BE2C (cell line): ENCODE measurements around the gene GCNT1.

ENCODE experiments used
- DNase-seq: peaks from one replicate; pipeline ENCODE4 v3.0.0-alpha.2; 2020
- H3K27me3 ChIP-seq: fragments of 250-450 bp; sonication (Bioruptor Pico); 2 replicates; pipeline ENCODE4 v1.5.1; 2020; ENCODE audit warnings: mild to moderate bottlenecking
- H3K36me3 ChIP-seq: fragments of 250-450 bp; sonication (Bioruptor Pico); 2 replicates; pipeline ENCODE4 v1.5.1; 2020; ENCODE audit warnings: mild to moderate bottlenecking
- H3K4me1 ChIP-seq: fragments of 250-450 bp; sonication (Bioruptor Pico); 2 replicates; pipeline ENCODE4 v1.5.1; 2020
- H3K4me3 ChIP-seq: 2 replicates; pipeline ENCODE4 v1.5.1; 2011; ENCODE audit warnings: low read depth, low read length
- H3K9me3 ChIP-seq: fragments of 250-450 bp; sonication (Bioruptor Pico); 2 replicates; pipeline ENCODE4 v1.5.1; 2020
- CTCF ChIP-seq: IDR thresholded peaks from 2 replicates; pipeline ENCODE4 v1.5.1; 2012; ENCODE audit warnings: mild to moderate bottlenecking, low read depth, low read length

The GCNT1 gene

GRCh38 chr9:76441551-76442322 lies 17.2 kb upstream of the GCNT1 start:
- no peaks in the 10 kb centered on the region for H3K9me3 ChIP-seq
- TF ChIP-seq CTCF, result no peak
- no peak overlapping the region for H3K4me3 ChIP-seq
- no peak for DNase-seq
- H3K27me3 ChIP-seq, result no peaks in the 10 kb centered on the region
- H3K36me3 ChIP-seq, result no peaks in the 10 kb centered on the region
- H3K4me1 ChIP-seq, result peaks cover 6% of the 10 kb centered on the region

- DNase-seq, result no peak
- Histone ChIP-seq H3K4me3 (no peak overlapping the region), H3K4me1 (peaks cover 9% of the 10 kb centered on the region), H3K9me3 (no peaks in the 10 kb centered on the region), H3K36me3 (no peaks in the 10 kb centered on the region), H3K27me3 (no peaks in the 10 kb centered on the region)
- TF ChIP-seq CTCF, result no peak
These were observed 15.1 kb upstream of the GCNT1 start for GRCh38 chr9:76443887-76444286.

- Histone ChIP-seq H3K4me3 (no peak overlapping the region), H3K9me3 (no peaks in the 10 kb centered on the region), H3K4me1 (peaks cover 9% of the 10 kb centered on the region), H3K36me3 (no peaks in the 10 kb centered on the region), H3K27me3 (no peaks in the 10 kb centered on the region)
- TF ChIP-seq CTCF, result no peak
- DNase-seq, result no peak
These were observed 14.6 kb upstream of the GCNT1 start for GRCh38 chr9:76444322-76444929.

- no peak for DNase-seq
- no peak for TF ChIP-seq CTCF
- Histone ChIP-seq H3K27me3 (no peaks in the 10 kb centered on the region), H3K36me3 (no peaks in the 10 kb centered on the region), H3K4me1 (peaks cover 9% of the 10 kb centered on the region), H3K4me3 (no peak overlapping the region), H3K9me3 (no peaks in the 10 kb centered on the region)
These were observed 13.0 kb upstream of the GCNT1 start for GRCh38 chr9:76445976-76446375.

GRCh38 chr9:76448501-76448900 lies 10.5 kb upstream of the GCNT1 start:
- H3K9me3 ChIP-seq, result no peaks in the 10 kb centered on the region
- no peak for TF ChIP-seq CTCF
- no peaks in the 10 kb centered on the region for H3K36me3 ChIP-seq
- H3K4me1 ChIP-seq, result peaks cover 9% of the 10 kb centered on the region
- DNase-seq, result no peak
- H3K27me3 ChIP-seq, result no peaks in the 10 kb centered on the region; the same call in 1 of the 2 replicates
- H3K4me3 ChIP-seq, result no peak overlapping the region

- TF ChIP-seq CTCF, result no peak
- Histone ChIP-seq H3K9me3 (no peaks in the 10 kb centered on the region), H3K4me3 (no peak overlapping the region), H3K4me1 (0 out of 2 replicates have a peak, but pooled peaks cover 3% of the 10 kb centered on the region), H3K36me3 (no peaks in the 10 kb centered on the region), H3K27me3 (no peaks in the 10 kb centered on the region; the same call in 1 of the 2 replicates)
- no peak for DNase-seq
These were observed 7.7 kb upstream of the GCNT1 start for GRCh38 chr9:76451234-76451633.
